Gastrocnemius medialis (tissue), 4 donors: ENCODE results near the gene MEIKIN. TPM values are rescaled to one million over a fixed set of nuclear protein-coding genes. Genes with fewer than 3 reads are reported as not detected.

Experiments used
- ATAC-seq, 2 donors: fragments of 150-250 bp; one replicate each; pipeline ENCODE4 v1.9.1; 2016
- DNase-seq, 2 donors: peaks; one replicate each; pipeline ENCODE4 v3.0.0-alpha.2; 2019
- H3K27ac ChIP-seq, 4 donors: fragments of 200-600 bp; sonication (generic); 1 replicate in 1 of 4; 2 replicates in 3 of 4; pipeline ENCODE4 v1.5.1; 2016 to 2018; ENCODE audit warnings: mild to moderate bottlenecking in 2 of 4, moderate library complexity in 1 of 4
- H3K27me3 ChIP-seq, 3 donors: fragments of 200-600 bp; sonication (generic) in 2 of 3; 1 replicate in 1 of 3; 2 replicates in 2 of 3; pipeline versions ENCODE4 v1.5.1 to v1.6.0; 2016 to 2019; ENCODE audit warnings: mild to moderate bottlenecking in 1 of 3, moderate library complexity in 1 of 3
- H3K36me3 ChIP-seq, 2 donors: fragments of 200-600 bp; sonication (generic) in 1 of 2; one replicate each; pipeline ENCODE4 v1.5.1; 2017 to 2018
- H3K4me1 ChIP-seq, 2 donors: fragments of 200-600 bp; sonication (generic) in 1 of 2; one replicate each; pipeline ENCODE4 v1.5.1; 2016 to 2017; ENCODE audit warnings: mild to moderate bottlenecking in 2 of 2
- H3K4me3 ChIP-seq, 4 donors: fragments of 200-600 bp; sonication (generic) in 3 of 4; 1 replicate in 1 of 4; 2 replicates in 3 of 4; pipeline ENCODE4 v1.5.1; 2016 to 2019; ENCODE audit warnings: mild to moderate bottlenecking in 2 of 4
- H3K9me3 ChIP-seq, 3 donors: fragments of 200-600 bp; sonication (generic) in 2 of 3; 1 replicate in 1 of 3; 2 replicates in 2 of 3; pipeline ENCODE4 v1.5.1; 2016 to 2019
- CTCF ChIP-seq, 5 experiments: fragments of 450-650 bp in 3 of 5; fragments of 200-600 bp in 2 of 5; sonication (generic) in 2 of 5; IDR thresholded peaks in 4 of 5; conservative IDR thresholded peaks in 1 of 5; 1 replicate in 4 of 5; 2 replicates in 1 of 5; pipeline ENCODE4 v1.5.1; 2016 to 2019; ENCODE audit warnings: antibody characterized with exemption in 5 of 5, mild to moderate bottlenecking in 3 of 5, moderate library complexity in 3 of 5
- POLR2A ChIP-seq, 2 donors: fragments of 450-650 bp; IDR thresholded peaks; one replicate each; pipeline ENCODE4 v1.6.1; 2017; ENCODE audit warnings: antibody characterized with exemption in 2 of 2, mild to moderate bottlenecking in 2 of 2, moderate library complexity in 2 of 2
- in situ Hi-C, 4 donors: fragments of 200-750 bp; cut with MboI; loops; one replicate each; pipeline versions ENCODE4 v1.15.0 to v1.8.0; 2017; ENCODE audit warnings: low sequenced_read_pairs in 4 of 4
- intact Hi-C: fragments of 100-400 bp; cut with DNase I; formaldehyde crosslinking; loops from one replicate; pipeline ENCODE4 v1.15.1; 2023; ENCODE audit warnings: low total_unique reads
- total RNA-seq, 4 donors: library from RNA; depleted of rRNA; stranded (reverse); fragments of >200 nt; gene quantifications; one replicate each; pipeline versions ENCODE4 v1.1.0 to v1.2.3, GENCODE V29; 2016

MEIKIN gene
- total RNA-seq, 4 donors from 2014 or later: not detected

DNA sequence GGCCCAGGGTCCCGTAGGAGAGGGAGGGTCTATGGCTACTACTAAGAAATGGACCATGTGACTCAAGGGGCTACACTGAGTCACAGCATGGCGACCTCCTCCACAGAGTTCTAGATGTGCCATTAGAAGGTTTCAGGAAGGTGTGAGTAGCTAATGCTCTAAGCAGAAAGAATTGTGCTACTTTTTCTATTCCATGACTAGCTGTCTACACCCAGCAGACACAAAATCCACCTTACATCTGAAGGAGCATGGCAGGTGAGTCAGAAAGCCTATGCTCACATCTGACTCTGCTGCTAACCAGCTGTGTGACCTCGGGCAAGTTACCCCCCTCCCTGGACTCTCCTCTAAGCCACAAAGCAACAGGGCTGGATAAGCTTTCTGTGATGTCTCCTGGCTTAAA is 14.4 kb upstream of the MEIKIN start:
- DNase-seq (no peak), ATAC-seq (no peak)
- Histone ChIP-seq H3K36me3 (no peaks in the 10 kb centered on the region), H3K4me3 (no peak overlapping the region), H3K27me3 (no peaks in the 10 kb centered on the region), H3K4me1 (no peaks in the 10 kb centered on the region), H3K9me3 (no peaks in the 10 kb centered on the region), H3K27ac (no peak overlapping the region)
- intact Hi-C loops (no loop called here), in situ Hi-C loops (no loop called here)
- TF ChIP-seq POLR2A (IDR thresholded peaks at IDR 0.05) (no peak), CTCF (IDR thresholded peaks at IDR 0.05 in 4 of 5, conservative IDR thresholded peaks at IDR 0.05 in 1 of 5) (no peak)

DNA sequence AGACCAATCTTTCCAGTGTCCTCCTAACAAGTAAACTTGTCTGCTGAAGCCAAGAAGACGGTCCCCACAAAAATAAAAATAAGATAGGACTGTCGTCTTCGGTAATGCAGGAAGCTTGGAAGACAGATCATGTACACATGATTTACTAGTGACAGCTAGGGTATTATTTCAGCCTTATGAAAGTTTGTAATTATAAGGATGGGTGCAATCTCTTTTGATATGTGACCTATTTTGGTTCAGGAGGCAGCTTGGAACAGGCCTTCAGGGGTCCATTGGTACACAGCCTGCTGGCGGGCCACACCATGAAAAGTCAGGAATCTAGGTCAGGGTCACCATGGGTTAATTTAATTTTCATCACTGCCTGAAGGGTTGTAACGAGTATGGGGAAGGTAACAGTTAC is 13.7 kb upstream of the MEIKIN start:
- in situ Hi-C loops (no loop called here), intact Hi-C loops (no loop called here)
- Histone ChIP-seq H3K27ac (no peak overlapping the region), H3K4me3 (no peak overlapping the region), H3K9me3 (no peaks in the 10 kb centered on the region), H3K4me1 (no peaks in the 10 kb centered on the region), H3K27me3 (no peaks in the 10 kb centered on the region), H3K36me3 (no peaks in the 10 kb centered on the region)
- ATAC-seq: no peak
- TF ChIP-seq CTCF (IDR thresholded peaks at IDR 0.05 in 4 of 5, conservative IDR thresholded peaks at IDR 0.05 in 1 of 5) (no peak), POLR2A (IDR thresholded peaks at IDR 0.05) (no peak)
- no peak for DNase-seq

GRCh38 chr5:131957721-131958441 is 12.4 kb upstream of the MEIKIN start:
- intact Hi-C loops: no loop called here
- H3K36me3 ChIP-seq: no peaks in the 10 kb centered on the region
- ATAC-seq (no peak), DNase-seq (no peak)
- no peaks in the 10 kb centered on the region for H3K27me3 ChIP-seq
- no peak overlapping the region for H3K27ac ChIP-seq
- H3K4me1 ChIP-seq: no peaks in the 10 kb centered on the region
- H3K9me3 ChIP-seq: no peaks in the 10 kb centered on the region
- TF ChIP-seq POLR2A (IDR thresholded peaks at IDR 0.05) (no peak), CTCF (IDR thresholded peaks at IDR 0.05 in 4 of 5, conservative IDR thresholded peaks at IDR 0.05 in 1 of 5) (no peak)
- H3K4me3 ChIP-seq: no peak overlapping the region
- in situ Hi-C loops: no loop called here

DNA sequence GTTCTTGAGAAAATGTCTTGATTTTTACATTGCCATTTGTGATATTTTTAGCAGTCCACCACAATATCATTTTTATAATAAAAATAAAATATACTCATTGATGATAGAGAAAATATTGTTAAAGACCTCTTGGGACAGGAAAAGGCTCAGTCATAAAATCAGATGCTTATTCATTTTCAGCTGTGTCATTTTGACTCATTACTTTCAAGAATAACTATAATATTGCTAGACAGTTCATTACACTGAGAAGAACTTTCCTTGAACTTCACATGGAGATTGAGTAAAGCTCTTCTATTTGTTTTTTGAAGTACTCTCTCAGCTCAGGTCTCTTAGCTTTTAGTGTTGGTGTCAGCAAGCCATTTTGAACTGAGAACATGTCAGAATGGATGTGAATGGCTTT is 8.5 kb upstream of the MEIKIN start:
- DNase-seq: no peak
- H3K4me1 ChIP-seq: no peaks in the 10 kb centered on the region
- no peak overlapping the region for H3K4me3 ChIP-seq
- in situ Hi-C loops (no loop called here), intact Hi-C loops (no loop called here)
- no peaks in the 10 kb centered on the region for H3K9me3 ChIP-seq
- H3K27me3 ChIP-seq: no peaks in the 10 kb centered on the region
- no peak for ATAC-seq
- TF ChIP-seq POLR2A (IDR thresholded peaks at IDR 0.05) (no peak), CTCF (IDR thresholded peaks at IDR 0.05 in 4 of 5, conservative IDR thresholded peaks at IDR 0.05 in 1 of 5) (no peak)
- H3K27ac ChIP-seq: no peak overlapping the region
- H3K36me3 ChIP-seq: no peaks in the 10 kb centered on the region
